RWPE1 (cell line): ENCODE results near the gene TCF7L1.

Experiments
- CTCF ChIA-PET: fragments of 350-600 bp; sonication (Branson Sonifier 250); formaldehyde crosslinking; extraction: SDS; loops from one replicate; lab custom pipeline; 2021; lab: Yijun Ruan, JAX
- POLR2A ChIA-PET: fragments of 400-600 bp; formaldehyde crosslinking; extraction: SDS; loops from one replicate; lab custom pipeline; 2020; ENCODE audit warnings: antibody characterized with exemption; ENCODE audit not compliant: low non-redundant PET; lab: Yijun Ruan, JAX
- DNase-seq: peaks from one replicate; pipeline ENCODE4 v3.0.0; 2012; ENCODE audit warnings: low spot score
- H3K27ac ChIP-seq: fragments of 450-650 bp; 2 replicates; pipeline ENCODE4 v1.5.1; 2017
- CTCF ChIP-seq: fragments of 450-650 bp; conservative IDR thresholded peaks from 2 replicates; pipeline ENCODE4 v1.5.1; 2017; ENCODE audit warnings: low read depth, mild to moderate bottlenecking

The TCF7L1 gene

GRCh38 chr2:85183479-85183878, 50.3 kb downstream of the TCF7L1 start:
- CTCF ChIA-PET = no interaction called here
- POLR2A ChIA-PET = no interaction called here
- no peak overlapping the region for H3K27ac ChIP-seq
- no peak for TF ChIP-seq CTCF
- DNase-seq = no peak

- TF ChIP-seq CTCF = no peak
- POLR2A ChIA-PET = no interaction called here
- CTCF ChIA-PET = interaction anchor here (0.6 to 1.4 kb wide), 2 partner anchors 19 to 797 kb away, joined by 3 to 6 read pairs; no protein-coding TSS in a partner anchor
- DNase-seq = no peak
- no peak overlapping the region for H3K27ac ChIP-seq
These were observed 51.0 kb downstream of the TCF7L1 start for GRCh38 chr2:85184231-85184630.

- no peak overlapping the region for H3K27ac ChIP-seq
- CTCF ChIA-PET = interaction anchor here (0.6 to 1.4 kb wide), 3 partner anchors 20 to 796 kb away, joined by 3 to 6 read pairs (median 4); no protein-coding TSS in a partner anchor
- POLR2A ChIA-PET = no interaction called here
- no peak for TF ChIP-seq CTCF
- no peak for DNase-seq
These were observed 51.8 kb downstream of the TCF7L1 start for GRCh38 chr2:85184990-85185389.

GRCh38 chr2:85185431-85185940, 52.3 kb downstream of the TCF7L1 start:
- no peak for TF ChIP-seq CTCF
- H3K27ac ChIP-seq = no peak overlapping the region
- ChIA-PET CTCF (interaction anchor here (0.6 to 1.4 kb wide), 3 partner anchors 20 to 31 kb away, joined by 3 to 6 read pairs (median 4); no protein-coding TSS in a partner anchor), POLR2A (no interaction called here)
- DNase-seq = no peak

GRCh38 chr2:85187069-85187468, 53.9 kb downstream of the TCF7L1 start:
- ChIA-PET CTCF (no interaction called here), POLR2A (no interaction called here)
- DNase-seq = no peak

GRCh38 chr2:85188852-85189251, 55.7 kb downstream of the TCF7L1 start:
- no peak overlapping the region for H3K27ac ChIP-seq
- CTCF ChIA-PET = no interaction called here
- no peak for TF ChIP-seq CTCF
- no peak for DNase-seq
- POLR2A ChIA-PET = no interaction called here

More at GRCh38 chr2:85187069-85187468, 53.9 kb downstream of the TCF7L1 start:
- H3K27ac ChIP-seq = no peak overlapping the region
- no peak for TF ChIP-seq CTCF
